IPS DF 4.7 (cell line): Measurements from ENCODE around the gene SARNP.

Source experiments
- DNase-seq: peaks from one replicate; pipeline ENCODE4 v3.0.0-alpha.2; 2013; ENCODE audit warnings: low spot score; ENCODE audit errors: extremely low read depth

SARNP gene

GRCh38 chr12:55726971-55727370 lies 90.6 kb downstream of the SARNP start:
- no peak for DNase-seq

- DNase-seq: no peak
Measured at GRCh38 chr12:55725556-55725955, 92.0 kb downstream of the SARNP start.

- DNase-seq: no peak
Measured at GRCh38 chr12:55724940-55725309, 92.6 kb downstream of the SARNP start.

DNA sequence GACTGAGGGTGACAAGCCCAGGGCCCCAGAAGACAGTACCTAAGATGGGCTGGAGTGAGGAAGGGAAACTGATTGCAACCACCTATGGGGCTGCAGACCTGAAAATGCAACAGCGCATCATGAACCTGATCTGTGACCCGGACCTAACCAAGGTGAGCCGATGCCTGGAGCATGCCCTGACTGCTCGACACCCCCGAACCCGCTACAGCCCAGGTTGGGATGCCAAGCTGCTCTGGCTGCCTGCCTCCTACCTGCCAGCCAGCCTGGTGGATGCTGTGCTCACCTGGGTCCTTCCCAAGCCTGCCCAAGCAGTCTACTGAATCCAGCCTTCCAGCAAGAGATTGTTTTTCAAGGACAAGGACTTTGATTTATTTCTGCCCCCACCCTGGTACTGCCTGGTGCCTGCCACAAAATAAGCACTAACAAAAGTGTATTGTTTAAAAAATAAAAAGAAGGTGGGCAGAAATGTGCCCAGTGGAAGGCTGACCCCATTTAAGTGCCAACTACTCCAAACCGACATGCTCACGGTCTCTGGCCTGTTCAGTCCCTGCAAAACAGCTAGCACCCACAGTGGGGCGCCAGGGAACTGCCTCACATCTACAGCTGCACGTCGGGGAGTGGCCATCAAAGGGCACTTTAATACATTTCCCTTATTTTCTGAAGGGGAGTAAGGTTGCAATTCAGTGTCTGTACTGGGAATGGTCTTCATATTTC lies 93.1 kb downstream of the SARNP start:
- no peak for DNase-seq

DNA sequence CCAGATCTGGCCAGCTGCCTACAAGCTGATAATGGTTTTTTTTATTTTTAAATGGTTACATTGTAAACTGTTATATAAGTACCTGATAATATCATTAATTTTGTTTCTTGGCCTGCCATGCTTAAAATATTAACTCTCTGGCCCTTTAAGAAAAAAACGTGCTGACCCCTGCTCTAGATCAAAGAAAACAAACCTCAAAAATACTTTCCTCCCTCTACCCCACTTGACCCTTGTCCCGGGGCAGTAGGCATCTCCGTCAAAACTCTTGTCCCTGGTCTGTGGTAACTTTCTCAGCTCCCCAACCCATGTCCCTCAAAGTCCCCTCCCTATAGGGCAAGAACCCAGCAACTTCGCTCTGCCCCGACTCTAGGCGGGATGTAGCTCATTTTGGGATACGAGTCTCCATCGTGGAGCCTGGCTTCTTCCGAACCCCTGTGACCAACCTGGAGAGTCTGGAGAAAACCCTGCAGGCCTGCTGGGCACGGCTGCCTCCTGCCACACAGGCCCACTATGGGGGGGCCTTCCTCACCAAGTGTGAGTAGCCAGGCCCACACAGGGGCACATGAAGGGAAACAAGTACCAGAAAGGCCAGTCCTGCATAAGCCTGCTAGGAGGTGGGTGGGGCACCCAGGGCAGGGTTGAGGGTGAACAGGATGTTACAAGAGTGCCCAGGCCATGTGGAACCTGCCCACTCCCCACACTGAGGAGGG lies 93.9 kb downstream of the SARNP start:
- DNase-seq: no peak

GRCh38 chr12:55722948-55723347 lies 94.6 kb downstream of the SARNP start:
- no peak for DNase-seq

GRCh38 chr12:55721601-55722213 lies 95.8 kb downstream of the SARNP start:
- no peak for DNase-seq

DNA sequence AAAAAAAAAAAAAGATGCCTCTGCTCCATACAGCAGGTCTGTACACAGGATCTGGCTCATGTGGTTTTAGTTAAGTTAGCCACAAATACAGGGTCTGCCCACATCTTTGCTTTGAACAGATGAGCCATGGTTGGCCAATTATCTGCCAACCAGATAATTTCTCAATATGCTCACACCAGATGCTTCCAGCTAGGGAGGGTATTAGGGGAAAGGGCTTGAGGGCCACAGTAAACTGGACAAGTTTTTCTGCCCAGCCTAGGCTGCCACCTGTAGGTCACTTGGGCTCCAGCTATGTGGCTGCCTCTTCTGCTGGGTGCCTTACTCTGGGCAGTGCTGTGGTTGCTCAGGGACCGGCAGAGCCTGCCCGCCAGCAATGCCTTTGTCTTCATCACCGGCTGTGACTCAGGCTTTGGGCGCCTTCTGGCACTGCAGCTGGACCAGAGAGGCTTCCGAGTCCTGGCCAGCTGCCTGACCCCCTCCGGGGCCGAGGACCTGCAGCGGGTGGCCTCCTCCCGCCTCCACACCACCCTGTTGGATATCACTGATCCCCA lies 96.6 kb downstream of the SARNP start:
- no peak for DNase-seq

GRCh38 chr12:55720071-55720564 lies 97.4 kb downstream of the SARNP start, which contains the start of gene RDH5:
TSS of gene RDH5 (plus strand) at chr12:55720393. CDS start at chr12:55721185, 792 bp downstream.
- DNase-seq: no peak

DNA sequence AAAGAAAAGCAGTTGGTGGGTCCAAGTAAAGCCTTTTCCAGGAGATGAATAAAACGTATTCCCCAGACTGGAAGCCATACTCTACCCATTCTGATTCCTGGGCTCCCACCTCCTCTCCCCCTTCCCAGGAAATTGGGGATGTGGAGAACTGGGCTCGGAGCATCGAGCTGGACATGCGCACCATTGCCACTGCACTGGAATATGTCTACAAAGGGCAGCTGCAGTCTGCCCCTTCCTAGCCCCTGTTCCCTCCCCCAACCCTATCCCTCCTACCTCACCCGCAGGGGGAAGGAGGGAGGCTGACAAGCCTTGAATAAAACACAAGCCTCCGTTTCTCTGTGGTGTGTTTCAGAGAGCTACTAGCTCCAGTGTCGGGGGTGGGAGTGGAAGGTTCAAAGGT lies 98.2 kb downstream of the SARNP start:
- no peak for DNase-seq

GRCh38 chr12:55718624-55719275 lies 98.8 kb downstream of the SARNP start:
- no peak for DNase-seq

DNA sequence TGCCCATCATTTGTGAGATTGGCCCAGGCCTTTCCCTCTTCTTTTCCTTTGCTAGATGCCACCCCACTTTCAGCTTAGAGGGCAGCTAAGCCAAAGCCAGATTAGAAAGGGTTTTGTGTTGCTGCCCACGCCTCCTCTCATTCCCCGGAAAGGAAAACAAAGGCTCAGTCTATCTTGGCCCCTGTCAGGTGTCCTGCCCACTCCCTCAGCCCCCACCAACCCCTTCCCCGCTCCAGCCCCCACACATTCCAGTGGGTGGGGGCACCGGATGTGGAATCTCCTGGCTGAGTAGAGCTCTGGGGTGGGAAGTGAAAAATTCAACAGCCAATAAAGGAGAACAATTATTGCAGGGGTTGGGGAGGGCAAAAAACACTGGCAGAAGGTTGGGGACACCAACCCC lies 99.5 kb downstream of the SARNP start:
- DNase-seq: no peak

DNA sequence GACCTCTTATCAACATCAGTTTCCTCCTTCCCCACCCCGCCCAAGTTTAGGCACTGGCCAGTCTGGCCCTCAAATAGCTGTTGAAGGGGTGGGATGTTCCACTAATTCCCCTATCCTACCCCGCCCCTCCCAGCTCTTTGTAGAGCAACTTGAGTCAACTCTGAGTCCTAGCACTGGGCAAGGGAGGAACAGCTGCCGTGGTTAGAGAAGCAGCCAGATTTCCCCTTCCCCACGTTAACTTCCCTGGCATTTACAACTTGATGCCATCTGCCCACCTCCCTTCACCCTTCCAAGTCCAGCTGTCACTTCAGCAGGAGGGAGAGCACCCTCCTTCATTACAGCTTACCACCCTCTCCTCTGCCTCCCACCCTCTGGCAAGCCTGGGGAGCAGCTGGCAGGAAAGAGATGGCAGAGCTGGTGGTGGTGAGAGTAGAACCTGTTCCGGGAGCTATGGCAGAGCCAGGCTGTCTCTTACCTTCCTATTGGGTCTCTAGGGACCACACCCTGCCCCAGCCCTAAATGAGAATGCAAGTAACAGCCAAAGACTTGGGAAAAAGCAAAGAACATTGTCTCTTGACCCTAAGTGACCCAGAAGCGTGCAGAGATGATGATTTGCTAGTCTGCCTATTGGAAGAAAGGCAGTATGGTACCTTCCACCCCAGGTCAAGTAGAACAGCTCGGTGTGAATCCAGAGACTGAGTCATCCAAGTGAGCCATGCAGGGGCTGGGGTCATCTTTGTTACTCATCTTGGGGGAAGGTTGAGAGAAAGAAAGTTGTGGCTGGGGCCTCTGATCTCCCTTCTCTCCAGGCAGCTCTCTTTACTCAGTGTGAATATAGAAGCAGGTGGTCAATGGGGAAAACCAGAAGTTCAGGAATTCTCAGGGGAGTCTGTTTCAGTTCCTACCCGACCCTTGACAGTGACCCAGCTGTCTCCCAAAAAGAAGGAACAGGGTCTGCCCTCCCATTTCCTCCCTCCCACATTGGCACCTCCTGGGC lies 100.2 kb downstream of the SARNP start:
- no peak for DNase-seq

DNA sequence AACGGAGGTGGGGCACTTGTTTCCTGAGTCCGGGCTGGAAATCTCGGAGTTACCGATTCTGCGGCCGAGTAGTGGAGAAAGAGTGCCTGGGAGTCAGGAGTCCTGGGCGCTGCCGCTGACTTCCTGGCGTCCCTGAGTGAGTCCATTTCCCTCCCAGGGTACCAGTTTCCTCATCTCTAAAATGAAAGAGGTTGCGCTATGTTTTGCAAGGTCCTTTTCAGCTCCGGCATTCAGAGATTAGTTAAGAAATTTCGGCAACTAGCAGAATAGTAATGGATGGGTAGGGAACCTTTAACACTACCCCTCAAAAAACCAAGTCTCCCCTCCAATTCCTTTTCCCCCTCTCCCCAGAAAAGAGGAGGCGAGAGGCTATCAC lies 101.0 kb downstream of the SARNP start:
- DNase-seq: no peak

- DNase-seq: no peak
Measured at GRCh38 chr12:55715833-55716581, 101.5 kb downstream of the SARNP start, which contains the start of gene BLOC1S1. TSS of gene BLOC1S1 (plus strand) at chr12:55716046. CDS start at chr12:55716052, 6 bp downstream.

DNA sequence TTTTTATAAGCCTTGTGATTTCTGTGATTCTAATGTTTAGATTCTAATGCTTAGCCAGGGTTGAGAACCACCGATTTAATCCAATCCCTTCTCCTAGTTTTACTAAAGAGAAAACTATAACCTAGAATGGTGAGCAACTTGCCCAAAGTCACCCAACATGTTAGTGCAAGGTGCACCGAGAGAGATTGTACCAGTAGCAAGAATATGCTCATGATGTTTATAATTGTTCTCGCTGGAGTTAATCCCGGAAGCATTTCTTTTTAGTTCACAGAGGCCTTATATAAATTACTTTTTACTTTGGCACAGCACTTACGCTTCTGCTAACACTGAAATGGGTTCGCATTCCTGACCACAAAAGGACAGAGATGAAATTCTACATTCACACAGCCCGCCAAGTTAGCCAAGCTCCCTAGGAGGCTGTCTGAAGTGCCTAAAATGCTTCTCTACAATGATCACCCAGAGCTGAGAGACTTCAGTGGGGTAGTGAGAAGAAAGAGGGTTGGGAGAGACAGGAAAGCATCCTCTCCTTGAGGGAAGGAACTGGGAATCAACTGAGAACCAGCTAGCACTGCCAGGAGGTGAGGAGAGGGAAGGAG lies 102.3 kb downstream of the SARNP start:
- DNase-seq: no peak

DNA sequence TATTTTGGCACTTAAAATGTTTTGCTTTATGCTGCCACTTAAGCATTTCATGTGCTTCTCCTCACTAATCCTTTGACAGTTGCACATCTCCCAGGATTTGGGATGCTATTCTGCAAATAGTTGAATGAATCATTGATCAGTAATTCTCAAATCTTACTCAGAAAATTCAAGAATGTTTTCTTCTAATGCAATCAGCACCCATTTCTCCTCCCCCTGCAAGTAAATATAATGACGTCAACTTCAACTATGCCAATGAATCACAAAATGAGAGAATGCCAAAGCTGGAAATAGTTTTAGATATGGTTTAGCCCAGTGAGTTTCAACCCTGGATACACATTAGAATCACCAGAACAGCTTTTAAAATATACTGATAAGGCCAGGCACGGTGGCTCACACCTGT lies 103.8 kb downstream of the SARNP start:
- no peak for DNase-seq

GRCh38 chr12:55712700-55713415 lies 104.7 kb downstream of the SARNP start:
- DNase-seq: no peak
